Measurements from ENCODE around the gene GSAP.

DNA sequence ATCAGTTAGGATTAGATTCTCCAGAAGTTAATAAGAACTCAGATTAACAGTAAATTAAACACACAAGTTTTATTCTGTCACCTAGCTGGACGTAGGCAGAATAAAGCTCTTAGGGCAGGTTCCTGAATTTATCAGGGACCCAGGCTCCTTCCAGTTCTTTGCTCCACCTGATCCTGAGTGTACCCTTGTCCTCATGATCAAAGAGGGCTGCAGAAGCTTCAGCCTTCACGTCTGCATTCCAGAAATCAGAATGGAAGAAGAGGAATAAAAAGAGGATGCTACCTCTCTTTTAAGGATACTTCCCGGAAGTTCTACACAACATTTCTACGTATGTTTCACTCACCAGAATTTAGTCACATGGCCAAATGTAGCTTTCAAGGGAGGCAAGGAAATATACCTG is 1.7 kb upstream of the GSAP start:
- TF ChIP-seq CTCF (conservative IDR thresholded peaks at IDR 0.05; ENCODE audit: low read length), result no peak
- TF ChIP-seq EZH2phosphoT487 (IDR thresholded peaks at IDR 0.05; ENCODE audit: borderline replicate concordance, low read depth, low read length), result no peak

Measured in OCI-LY7 (cell line).